Fibroblast of lung (primary cell): Measurements from ENCODE around the gene TUBB3. TPM values are rescaled to one million over a fixed set of nuclear protein-coding genes. Genes with fewer than 3 reads are reported as not detected.
"Not testable (repeated sequence)": the region's sequence is repeated elsewhere in the genome, so short reads cannot be mapped to it uniquely, and the experiment has no call there.

ENCODE experiments used
- DNase-seq, 2 donors: peaks; one replicate each; pipeline versions ENCODE4 v3.0.0 to v3.0.0-alpha.2; 2010; ENCODE audit warnings: low read depth in 2 of 2
- H2AFZ ChIP-seq: 2 replicates; pipeline ENCODE4 v1.5.1; 2012; ENCODE audit warnings: low read length, control low read depth, inconsistent platforms
- H3K27ac ChIP-seq: 2 replicates; pipeline ENCODE4 v1.5.1; 2011; ENCODE audit warnings: low read length, control low read depth; ENCODE audit not compliant: insufficient read depth
- H3K27me3 ChIP-seq: 2 replicates; pipeline ENCODE4 v1.5.1; 2011; ENCODE audit warnings: mild to moderate bottlenecking, low read length; ENCODE audit not compliant: control insufficient read depth, insufficient read depth
- H3K36me3 ChIP-seq: 2 replicates; pipeline ENCODE4 v1.5.1; 2011; ENCODE audit warnings: low read length; ENCODE audit not compliant: control insufficient read depth, insufficient read depth
- H3K4me1 ChIP-seq: 2 replicates; pipeline ENCODE4 v1.5.1; 2011; ENCODE audit warnings: low read length; ENCODE audit not compliant: control insufficient read depth, insufficient read depth; ENCODE audit errors: extremely low read depth
- H3K4me2 ChIP-seq: 2 replicates; pipeline ENCODE4 v1.5.1; 2011; ENCODE audit warnings: low read length, control low read depth; ENCODE audit not compliant: insufficient read depth; ENCODE audit errors: extremely low read depth
- H3K4me3 ChIP-seq, 4 experiments: fragments of 200-600 bp in 1 of 4; sonication (generic) in 1 of 4; replicated peaks in 1 of 4; 2 replicates each; pipeline ENCODE4 v1.5.1; 2011 to 2016; ENCODE audit warnings: low read length in 4 of 4, low read depth in 3 of 4, mild to moderate bottlenecking in 3 of 4, control low read depth in 2 of 4, inconsistent platforms in 1 of 4, mixed read lengths in 1 of 4; ENCODE audit not compliant: insufficient read depth in 1 of 4; ENCODE audit errors: control extremely low read depth in 1 of 4
- H3K79me2 ChIP-seq: 2 replicates; pipeline ENCODE4 v1.5.1; 2012; ENCODE audit warnings: mild to moderate bottlenecking, low read length, inconsistent platforms; ENCODE audit not compliant: control insufficient read depth, insufficient read depth
- H3K9ac ChIP-seq: 2 replicates; pipeline ENCODE4 v1.5.1; 2011; ENCODE audit warnings: mild to moderate bottlenecking, low read length, control low read depth; ENCODE audit not compliant: insufficient read depth
- H3K9me3 ChIP-seq: 2 replicates; pipeline ENCODE4 v1.5.1; 2012; ENCODE audit warnings: low read depth, low read length; ENCODE audit not compliant: control insufficient read depth, insufficient read depth
- H4K20me1 ChIP-seq: 2 replicates; pipeline ENCODE4 v1.5.1; 2011; ENCODE audit warnings: low read length; ENCODE audit not compliant: control insufficient read depth, insufficient read depth; ENCODE audit errors: extremely low read depth
- EZH2 ChIP-seq: IDR thresholded peaks from 2 replicates; pipeline ENCODE4 v1.5.1; 2012; ENCODE audit warnings: low read length, control low read depth, mild to moderate bottlenecking; ENCODE audit errors: missing control alignments
- polyA plus RNA-seq, 2 donors: library from polyadenylated mRNA; depleted of rRNA in 1 of 2; stranded (reverse) in 1 of 2; unstranded in 1 of 2; fragments of >200 nt; gene quantifications; 2 replicates each; pipeline ENCODE4 v1.2.1, GENCODE V29; 2011 to 2012; ENCODE audit warnings: missing spikeins in 1 of 2
- total RNA-seq: library from RNA; depleted of rRNA; stranded (reverse); fragments of >200 nt; gene quantifications from 2 replicates; pipeline ENCODE4 v1.2.1, GENCODE V29; 2014
- TF ChIP-seq, protein P1 (sequence below), 2 donors: IDR thresholded peaks in 1 of 2; conservative IDR thresholded peaks in 1 of 2; 1 replicate in 1 of 2; 2 replicates in 1 of 2; pipeline ENCODE4 v1.5.1; 2011 to 2012; ENCODE audit warnings: low read length in 2 of 2, control low read depth in 1 of 2, inconsistent platforms in 1 of 2, low read depth in 1 of 2, mild to moderate bottlenecking in 1 of 2

The TUBB3 gene
- total and polyA plus RNA-seq, 2 donors (not counting 1 experiment from before 2014, with no cell fraction given): 134 to 294 TPM

DNA sequence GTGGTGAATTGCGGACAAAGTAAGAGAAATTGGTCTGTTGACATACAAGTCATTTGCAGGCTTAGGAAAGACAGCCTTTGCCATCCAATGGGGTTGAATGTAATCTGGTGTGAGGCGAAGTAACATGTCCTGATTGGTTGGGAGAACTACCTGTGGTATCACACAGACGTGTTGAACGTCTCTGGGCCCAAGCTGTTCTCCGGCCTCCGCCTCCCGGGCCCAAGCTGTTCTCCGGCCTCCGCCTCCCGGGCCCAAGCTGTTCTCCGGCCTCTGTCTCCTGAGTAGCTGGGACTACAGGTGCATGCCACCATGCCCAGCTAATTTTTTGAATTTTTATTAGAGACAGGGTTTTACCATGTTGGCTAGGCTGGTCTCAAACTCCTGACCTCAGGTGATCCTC is 44.9 kb downstream of the TUBB3 start:
- not testable (repeated sequence) for H3K27ac ChIP-seq, H3K4me1 ChIP-seq, H3K9ac ChIP-seq, H4K20me1 ChIP-seq, H2AFZ ChIP-seq, H3K36me3 ChIP-seq, H3K9me3 ChIP-seq, H3K4me3 ChIP-seq, H3K4me2 ChIP-seq, DNase-seq, H3K27me3 ChIP-seq
- H3K79me2 ChIP-seq: peaks cover 14% of the 10 kb centered on the region

DNA sequence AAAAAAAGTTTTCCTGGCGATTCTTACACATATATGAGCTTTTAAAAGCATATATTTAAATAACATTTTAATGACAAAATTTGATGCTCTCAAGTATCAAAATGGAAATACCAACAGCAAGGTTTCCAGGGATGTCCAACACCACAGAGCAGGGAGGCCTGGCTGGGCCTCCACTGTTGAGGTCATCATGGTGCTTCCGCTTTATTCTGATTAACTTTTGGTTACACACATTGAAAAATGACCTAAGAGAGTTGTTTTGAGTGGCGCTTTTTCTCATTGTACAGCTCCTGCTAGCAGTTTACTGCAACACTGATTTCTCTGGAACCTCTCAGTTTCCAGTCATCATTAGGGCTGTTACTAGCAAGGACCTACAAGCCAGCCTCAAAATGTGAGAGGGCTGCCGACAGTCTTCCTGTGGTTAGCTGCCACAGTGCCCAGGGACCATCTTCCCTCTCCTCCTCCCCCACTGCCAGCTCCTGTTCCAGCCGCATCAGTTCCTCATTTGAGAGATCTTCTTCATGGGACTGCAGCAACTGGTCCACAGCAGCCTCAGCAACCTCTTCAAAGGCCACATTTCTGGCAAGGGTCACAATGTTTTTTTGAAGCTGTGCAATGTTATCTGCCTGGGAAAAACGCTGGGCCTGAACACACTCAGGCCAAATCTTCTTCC is 46.7 kb downstream of the TUBB3 start:
- no peaks in the 10 kb centered on the region for H4K20me1 ChIP-seq
- no peak for DNase-seq
- peaks cover 4% of the 10 kb centered on the region for H3K36me3 ChIP-seq
- H3K4me3 ChIP-seq: no peak overlapping the region
- no peak overlapping the region for H3K4me2 ChIP-seq
- H3K4me1 ChIP-seq: peaks cover 4% of the 10 kb centered on the region
- H3K9ac ChIP-seq: no peak overlapping the region
- TF ChIP-seq EZH2: no peak
- TF ChIP-seq, protein P1, sequence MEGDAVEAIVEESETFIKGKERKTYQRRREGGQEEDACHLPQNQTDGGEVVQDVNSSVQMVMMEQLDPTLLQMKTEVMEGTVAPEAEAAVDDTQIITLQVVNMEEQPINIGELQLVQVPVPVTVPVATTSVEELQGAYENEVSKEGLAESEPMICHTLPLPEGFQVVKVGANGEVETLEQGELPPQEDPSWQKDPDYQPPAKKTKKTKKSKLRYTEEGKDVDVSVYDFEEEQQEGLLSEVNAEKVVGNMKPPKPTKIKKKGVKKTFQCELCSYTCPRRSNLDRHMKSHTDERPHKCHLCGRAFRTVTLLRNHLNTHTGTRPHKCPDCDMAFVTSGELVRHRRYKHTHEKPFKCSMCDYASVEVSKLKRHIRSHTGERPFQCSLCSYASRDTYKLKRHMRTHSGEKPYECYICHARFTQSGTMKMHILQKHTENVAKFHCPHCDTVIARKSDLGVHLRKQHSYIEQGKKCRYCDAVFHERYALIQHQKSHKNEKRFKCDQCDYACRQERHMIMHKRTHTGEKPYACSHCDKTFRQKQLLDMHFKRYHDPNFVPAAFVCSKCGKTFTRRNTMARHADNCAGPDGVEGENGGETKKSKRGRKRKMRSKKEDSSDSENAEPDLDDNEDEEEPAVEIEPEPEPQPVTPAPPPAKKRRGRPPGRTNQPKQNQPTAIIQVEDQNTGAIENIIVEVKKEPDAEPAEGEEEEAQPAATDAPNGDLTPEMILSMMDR (conservative IDR thresholded peaks at IDR 0.05 in 1 of 2, IDR thresholded peaks at IDR 0.05 in 1 of 2; ENCODE audit: low read depth in 1 of 2, low read length in 2 of 2): no peak
- H3K9me3 ChIP-seq: no peaks in the 10 kb centered on the region
- H3K79me2 ChIP-seq: peaks cover 32% of the 10 kb centered on the region
- no peak overlapping the region for H3K27ac ChIP-seq
- H2AFZ ChIP-seq: no peak overlapping the region
- no peaks in the 10 kb centered on the region for H3K27me3 ChIP-seq

DNA sequence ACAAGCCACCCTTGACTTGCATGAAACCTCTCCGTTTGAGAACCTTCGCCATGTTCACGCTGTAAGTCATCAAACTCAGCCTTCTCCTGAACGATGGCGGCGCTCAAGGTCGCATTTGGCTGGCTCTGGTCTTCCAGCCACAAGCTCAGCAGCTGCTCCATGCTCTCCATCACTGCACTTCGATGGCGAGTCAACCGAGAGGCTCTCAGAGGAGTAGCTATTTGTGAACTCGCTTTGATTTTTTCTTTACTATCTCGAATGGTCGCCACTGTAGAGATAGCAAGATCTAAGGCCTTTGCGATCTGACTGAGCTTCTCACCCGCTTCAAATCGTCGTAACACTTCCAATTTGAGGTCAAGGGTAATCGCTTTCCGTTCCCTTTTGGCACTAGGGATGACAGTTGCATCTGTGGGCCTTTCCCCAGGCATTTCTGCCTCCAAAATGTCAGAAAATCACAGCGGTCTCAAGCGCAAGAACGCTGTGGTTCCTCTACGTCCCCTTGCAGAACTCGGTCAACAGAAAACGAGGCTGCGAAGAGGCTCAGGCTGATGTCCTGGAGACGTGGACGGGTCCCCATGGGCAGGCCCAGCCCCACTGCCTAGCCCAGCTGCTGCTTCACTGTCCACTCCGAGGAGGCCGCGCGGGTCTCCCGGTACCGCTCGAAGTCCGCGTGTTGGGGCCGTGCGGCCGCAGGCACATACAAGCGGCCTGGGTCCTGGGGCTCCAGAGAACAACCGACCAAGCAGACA is 48.5 kb downstream of the TUBB3 start:
- Histone ChIP-seq H2AFZ (peak overlapping the region; percentile 91), H3K4me3 (peak overlapping the region; percentile 29 to 99 (median 67)), H3K27me3 (no peaks in the 10 kb centered on the region), H3K4me1 (peaks cover 4% of the 10 kb centered on the region), H3K27ac (peak overlapping the region; percentile 91), H3K9ac (peak overlapping the region; percentile 96), H3K4me2 (peak overlapping the region; percentile 87), H3K79me2 (peaks cover 43% of the 10 kb centered on the region), H4K20me1 (no peaks in the 10 kb centered on the region), H3K9me3 (no peaks in the 10 kb centered on the region), H3K36me3 (no peaks in the 10 kb centered on the region)
- TF ChIP-seq EZH2: no peak
- TF ChIP-seq, protein P1 (conservative IDR thresholded peaks at IDR 0.05 in 1 of 2, IDR thresholded peaks at IDR 0.05 in 1 of 2; ENCODE audit: low read depth in 1 of 2, low read length in 2 of 2): no peak
- peak in 1 of 2 donors; percentile 23 for DNase-seq
